ENCODE measurements around the gene DGKH.

DNA sequence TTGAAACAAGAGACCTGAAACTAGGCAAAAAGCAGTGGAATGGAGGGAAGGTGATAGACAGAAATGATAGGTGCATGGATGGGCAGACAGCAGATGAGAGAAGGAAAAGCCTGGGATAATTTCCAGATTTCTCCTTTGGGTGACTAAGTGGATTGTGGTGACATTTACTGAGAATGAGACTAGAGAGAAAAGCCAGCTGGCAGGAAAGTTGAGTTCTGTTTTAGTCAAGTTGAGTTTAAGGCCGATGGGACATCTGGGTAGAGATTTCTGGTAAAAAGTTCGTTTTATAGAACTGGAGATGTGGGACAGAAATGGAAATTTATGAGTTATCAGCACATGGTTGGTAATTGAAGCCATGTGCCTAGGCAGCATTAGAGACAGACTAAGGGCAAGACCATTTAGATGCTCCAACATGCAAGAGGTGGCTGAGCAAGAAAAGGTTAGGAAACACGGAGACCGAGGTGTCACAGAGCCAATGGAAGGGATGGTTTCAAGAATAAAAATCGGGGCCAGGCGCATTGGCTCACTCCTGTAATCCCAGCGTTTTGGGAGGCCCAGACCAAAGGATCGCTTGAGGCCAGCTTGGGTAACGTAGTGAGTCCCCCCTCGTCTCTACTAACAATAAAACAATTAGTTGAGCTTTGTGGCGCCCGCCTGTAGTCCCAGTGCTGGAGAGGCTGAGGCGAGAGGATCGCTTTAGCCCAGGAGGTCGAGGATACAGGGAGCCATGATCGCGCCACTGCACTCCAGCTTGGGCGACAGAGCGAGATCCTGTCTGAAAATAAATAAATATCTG lies 9.6 kb upstream of the DGKH start:
- no peak for TF ChIP-seq CTCF (IDR thresholded peaks at IDR 0.05)
- TF ChIP-seq POLR2AphosphoS5 (IDR thresholded peaks at IDR 0.05; ENCODE audit: low read depth, low read length): no peak
- TF ChIP-seq, protein P1, sequence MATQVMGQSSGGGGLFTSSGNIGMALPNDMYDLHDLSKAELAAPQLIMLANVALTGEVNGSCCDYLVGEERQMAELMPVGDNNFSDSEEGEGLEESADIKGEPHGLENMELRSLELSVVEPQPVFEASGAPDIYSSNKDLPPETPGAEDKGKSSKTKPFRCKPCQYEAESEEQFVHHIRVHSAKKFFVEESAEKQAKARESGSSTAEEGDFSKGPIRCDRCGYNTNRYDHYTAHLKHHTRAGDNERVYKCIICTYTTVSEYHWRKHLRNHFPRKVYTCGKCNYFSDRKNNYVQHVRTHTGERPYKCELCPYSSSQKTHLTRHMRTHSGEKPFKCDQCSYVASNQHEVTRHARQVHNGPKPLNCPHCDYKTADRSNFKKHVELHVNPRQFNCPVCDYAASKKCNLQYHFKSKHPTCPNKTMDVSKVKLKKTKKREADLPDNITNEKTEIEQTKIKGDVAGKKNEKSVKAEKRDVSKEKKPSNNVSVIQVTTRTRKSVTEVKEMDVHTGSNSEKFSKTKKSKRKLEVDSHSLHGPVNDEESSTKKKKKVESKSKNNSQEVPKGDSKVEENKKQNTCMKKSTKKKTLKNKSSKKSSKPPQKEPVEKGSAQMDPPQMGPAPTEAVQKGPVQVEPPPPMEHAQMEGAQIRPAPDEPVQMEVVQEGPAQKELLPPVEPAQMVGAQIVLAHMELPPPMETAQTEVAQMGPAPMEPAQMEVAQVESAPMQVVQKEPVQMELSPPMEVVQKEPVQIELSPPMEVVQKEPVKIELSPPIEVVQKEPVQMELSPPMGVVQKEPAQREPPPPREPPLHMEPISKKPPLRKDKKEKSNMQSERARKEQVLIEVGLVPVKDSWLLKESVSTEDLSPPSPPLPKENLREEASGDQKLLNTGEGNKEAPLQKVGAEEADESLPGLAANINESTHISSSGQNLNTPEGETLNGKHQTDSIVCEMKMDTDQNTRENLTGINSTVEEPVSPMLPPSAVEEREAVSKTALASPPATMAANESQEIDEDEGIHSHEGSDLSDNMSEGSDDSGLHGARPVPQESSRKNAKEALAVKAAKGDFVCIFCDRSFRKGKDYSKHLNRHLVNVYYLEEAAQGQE (IDR thresholded peaks at IDR 0.05; ENCODE audit: insufficient read depth in 1 of 2, low read depth in 2 of 2, low read length in 1 of 2): no peak
- TF ChIP-seq TCF7L2 (IDR thresholded peaks at IDR 0.05; ENCODE audit: low read depth, low read length): no peak
